A549 treated with Hydrocortisone at 1 μM for 4 hours (cell line): ENCODE results near the gene ELP1. TPM values are rescaled to one million over a fixed set of nuclear protein-coding genes. Genes with fewer than 3 reads are reported as not detected.

Experiments
- total RNA-seq: library from RNA; stranded (reverse); fragments of 200-300 nt; extraction: Qiagen RNA extraction; gene quantifications from 5 replicates; pipeline ENCODE4 v1.2.3, GENCODE V29; 2022

The ELP1 gene
- 19.1 to 23.3 TPM (median 19.7 TPM) in 5 replicates for total RNA-seq

GRCh38 chr9:108933718-108934322, at the start of gene ELP1:
Gene ELP1, minus strand, starts transcription at chr9:108934124. Its CDS starts 2,978 bp downstream, at chr9:108931146.

GRCh38 chr9:108934323-108934893, 484 bp upstream of the ELP1 start, which contains the start of gene ABITRAM:
Gene ABITRAM, plus strand, starts transcription at chr9:108934400. Its CDS starts 87 bp downstream, at chr9:108934487.

GRCh38 chr9:108861997-108862396, 71.9 kb downstream of the ELP1 start, which contains the start of gene ACTL7A:
Gene ACTL7A, plus strand, starts transcription at chr9:108862266. Its CDS starts 57 bp downstream, at chr9:108862323.

GRCh38 chr9:108855888-108856287, 78.0 kb downstream of the ELP1 start, which contains the start of gene ACTL7B:
Gene ACTL7B, minus strand, starts transcription at chr9:108855986. Its CDS starts 56 bp downstream, at chr9:108855930.

Other genes with a start within 250 kb of the ELP1 start
- gene ACTL7B, start 78.1 kb downstream of the ELP1 start, total RNA-seq, result 0.03 to 0.07 TPM in 2 of 5 replicates, not detected in the others
- gene ACTL7A, start 71.9 kb downstream of the ELP1 start, total RNA-seq, result not detected in 5 replicates
- gene ABITRAM, start 276 bp upstream of the ELP1 start, total RNA-seq, result 20.1 to 25.4 TPM (median 22.2 TPM) in 5 replicates
- 44.7 to 57.0 TPM (median 53.3 TPM) in 5 replicates for gene CTNNAL1, start 79.4 kb upstream of the ELP1 start, total RNA-seq
- 42.3 to 65.6 TPM (median 55.9 TPM) in 5 replicates for gene TMEM245, start 185.8 kb upstream of the ELP1 start, total RNA-seq
- 0.15 to 0.21 TPM (median 0.21 TPM) in 5 replicates for gene FRRS1L, start 233.1 kb upstream of the ELP1 start, total RNA-seq